RPMI8226 (cell line): ENCODE results near the gene CDC7.

Source experiments
- DNase-seq: peaks from one replicate; pipeline ENCODE4 v3.0.0-alpha.2; 2015

CDC7 gene

DNA sequence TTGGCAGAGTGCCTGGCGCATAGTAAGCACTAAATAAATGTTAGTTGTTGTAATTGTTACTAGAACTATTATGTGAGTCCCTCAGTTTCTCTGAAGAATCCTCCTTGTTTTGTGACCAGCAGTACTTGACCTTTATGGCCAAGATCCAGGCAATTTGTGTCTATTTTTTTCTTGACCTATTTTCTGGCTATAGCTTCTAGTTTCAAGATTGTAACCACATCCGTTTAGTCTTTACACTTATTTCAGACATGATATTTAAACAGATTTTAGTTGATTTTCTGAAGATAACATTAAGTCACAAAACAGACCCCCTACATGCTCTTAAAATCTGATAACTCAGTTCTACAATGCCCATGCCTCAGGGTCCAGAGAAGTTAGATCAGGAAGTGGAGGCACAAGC lies 50.3 kb downstream of the CDC7 start:
- DNase-seq = no peak

DNA sequence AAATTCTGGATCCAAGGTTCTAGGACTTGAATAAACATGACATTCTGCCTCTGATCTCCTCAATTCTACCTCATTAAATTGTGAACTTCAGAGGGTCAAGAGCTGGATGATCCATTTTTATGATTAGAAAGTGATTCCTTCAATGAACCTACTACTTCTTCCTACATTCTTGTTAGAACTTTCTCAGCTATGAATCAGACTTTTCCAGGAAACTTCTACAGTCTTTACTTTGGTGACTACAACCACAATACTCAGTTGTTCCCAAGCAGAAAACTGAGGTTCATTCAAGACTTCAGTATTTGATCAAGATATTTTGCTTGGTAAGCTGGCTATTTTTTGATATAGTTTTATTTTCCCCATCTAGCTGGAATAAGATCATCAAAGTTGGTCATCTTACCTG lies 51.4 kb downstream of the CDC7 start:
- no peak for DNase-seq

DNA sequence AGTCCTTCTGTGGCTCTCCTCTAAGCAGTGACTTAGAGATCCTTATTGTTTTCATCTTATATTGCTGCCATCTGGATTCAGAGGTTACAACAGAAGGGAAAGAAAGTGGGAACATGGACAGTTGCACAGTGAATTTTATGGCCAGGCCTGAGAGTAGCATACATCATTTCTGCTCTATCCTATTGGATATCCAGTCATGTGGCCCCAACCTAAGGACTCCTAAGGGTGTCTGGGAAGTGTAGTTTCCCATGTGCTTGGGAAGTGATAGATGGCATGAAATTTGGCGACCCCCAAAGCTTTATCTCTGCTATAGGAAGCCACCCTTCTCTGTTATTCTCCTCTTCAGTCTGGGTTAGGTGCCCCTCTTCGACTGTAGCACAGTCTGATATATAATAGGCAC lies 51.9 kb downstream of the CDC7 start:
- DNase-seq = no peak

GRCh38 chr1:91553177-91553591 lies 52.5 kb downstream of the CDC7 start:
- no peak for DNase-seq

GRCh38 chr1:91555074-91555730 lies 54.6 kb downstream of the CDC7 start:
- DNase-seq = no peak

- no peak for DNase-seq
These were observed 55.3 kb downstream of the CDC7 start for GRCh38 chr1:91555821-91556531.

DNA sequence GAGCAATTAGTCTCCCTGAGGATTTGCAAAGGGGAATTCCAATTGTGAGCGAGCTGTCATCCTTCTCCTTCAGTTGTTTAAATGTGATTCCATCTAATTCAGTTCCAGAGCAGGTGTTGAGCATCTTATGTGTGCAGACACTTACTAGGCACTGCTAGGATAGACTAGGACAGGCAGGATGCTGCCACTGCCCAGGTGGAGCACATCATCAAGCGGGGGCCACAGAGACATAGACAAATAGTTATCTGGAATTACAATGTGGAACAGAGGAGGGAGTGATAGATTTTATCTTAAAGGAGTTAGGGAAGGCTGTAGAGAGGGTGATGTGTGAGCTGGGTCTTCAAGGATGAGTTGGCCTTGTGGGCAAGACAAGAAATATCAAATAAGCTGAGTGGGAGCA lies 55.9 kb downstream of the CDC7 start:
- no peak for DNase-seq

DNA sequence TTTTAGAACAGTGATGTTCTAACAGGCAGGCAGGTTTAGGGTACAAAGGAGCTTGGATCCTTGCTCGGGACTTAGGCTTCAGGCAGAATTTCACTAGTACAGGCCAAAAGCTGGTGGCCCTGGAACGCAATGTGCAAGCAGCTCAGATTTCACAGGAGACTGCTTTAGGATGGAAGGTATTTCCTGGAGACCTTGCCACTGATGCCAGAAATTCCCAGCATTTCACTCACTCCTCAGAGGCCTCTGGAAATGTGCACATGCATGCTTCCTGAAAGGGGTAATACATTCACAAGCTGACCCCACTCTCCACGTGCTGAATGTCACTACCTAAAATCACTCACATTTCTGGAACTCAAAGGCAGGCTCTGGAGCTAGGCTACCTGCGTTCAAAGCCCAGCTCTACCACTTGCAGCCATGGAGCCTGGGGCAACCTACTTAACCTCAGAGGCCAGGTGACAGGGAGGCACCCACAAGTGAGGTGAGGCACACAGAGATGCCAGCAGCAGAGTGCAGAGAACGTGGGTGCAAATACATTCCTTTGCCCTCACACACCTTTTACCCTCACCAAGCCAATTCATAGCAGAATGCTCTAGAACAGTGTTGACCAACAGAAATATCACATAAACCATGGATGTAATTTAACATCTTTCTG lies 56.5 kb downstream of the CDC7 start:
- no peak for DNase-seq

GRCh38 chr1:91557826-91558225 lies 57.2 kb downstream of the CDC7 start:
- DNase-seq = no peak

DNA sequence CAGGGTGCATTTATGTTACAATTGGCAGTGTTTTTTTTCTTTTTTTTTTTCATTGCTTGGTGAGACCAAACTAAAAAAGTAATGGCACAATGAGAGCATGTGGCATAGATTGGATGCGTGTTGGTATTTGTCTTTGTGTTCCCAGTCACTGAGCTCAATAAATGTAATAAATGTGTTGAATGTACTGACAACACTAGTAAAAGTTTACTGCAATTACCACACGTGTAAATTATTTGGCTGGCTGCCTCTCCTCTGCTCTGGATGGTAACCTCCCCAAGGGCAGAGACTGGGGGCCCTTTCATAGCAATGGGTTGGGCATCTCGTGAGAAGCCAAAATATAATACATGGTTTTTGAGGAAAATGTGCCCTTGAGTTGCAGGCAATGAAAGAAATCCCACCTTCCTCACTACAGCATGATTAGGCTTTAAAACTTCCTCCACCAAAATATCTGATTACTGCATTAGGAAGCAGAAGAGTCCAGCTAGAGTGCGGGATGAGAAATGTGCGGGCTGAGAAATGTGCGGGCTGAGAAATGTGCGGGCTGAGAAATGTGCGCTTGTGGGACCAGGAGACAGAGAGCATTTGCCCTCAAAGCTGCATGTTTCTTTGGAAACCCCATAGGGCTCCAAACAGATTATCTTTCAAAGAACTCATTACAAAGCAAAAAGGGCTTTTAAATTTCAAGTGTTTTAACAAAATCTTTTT lies 58.5 kb downstream of the CDC7 start:
- no peak for DNase-seq

- DNase-seq = no peak
These were observed 59.4 kb downstream of the CDC7 start for GRCh38 chr1:91559838-91560565.

GRCh38 chr1:91564888-91565701 lies 64.4 kb downstream of the CDC7 start:
- no peak for DNase-seq

DNA sequence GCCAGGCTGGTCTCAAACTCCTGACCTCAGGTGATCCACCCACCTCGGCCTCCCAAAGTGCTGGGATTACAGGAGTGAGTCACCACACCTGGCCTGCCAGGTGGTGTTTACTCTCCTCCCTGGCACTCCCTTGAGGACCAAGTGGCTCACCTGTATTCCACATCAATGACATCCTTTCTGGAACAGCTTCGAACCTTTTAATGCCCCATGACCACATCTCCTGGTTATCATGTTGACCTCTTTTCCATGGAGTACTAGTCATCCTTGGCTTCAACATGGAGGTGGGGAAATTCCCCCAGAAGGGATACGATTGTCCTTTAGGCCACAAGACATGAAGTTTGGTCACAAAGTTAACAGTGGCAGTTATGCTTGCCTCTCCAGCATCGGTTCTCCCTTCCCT lies 66.9 kb downstream of the CDC7 start:
- DNase-seq = no peak

GRCh38 chr1:91568261-91568660 lies 67.6 kb downstream of the CDC7 start:
- no peak for DNase-seq

DNA sequence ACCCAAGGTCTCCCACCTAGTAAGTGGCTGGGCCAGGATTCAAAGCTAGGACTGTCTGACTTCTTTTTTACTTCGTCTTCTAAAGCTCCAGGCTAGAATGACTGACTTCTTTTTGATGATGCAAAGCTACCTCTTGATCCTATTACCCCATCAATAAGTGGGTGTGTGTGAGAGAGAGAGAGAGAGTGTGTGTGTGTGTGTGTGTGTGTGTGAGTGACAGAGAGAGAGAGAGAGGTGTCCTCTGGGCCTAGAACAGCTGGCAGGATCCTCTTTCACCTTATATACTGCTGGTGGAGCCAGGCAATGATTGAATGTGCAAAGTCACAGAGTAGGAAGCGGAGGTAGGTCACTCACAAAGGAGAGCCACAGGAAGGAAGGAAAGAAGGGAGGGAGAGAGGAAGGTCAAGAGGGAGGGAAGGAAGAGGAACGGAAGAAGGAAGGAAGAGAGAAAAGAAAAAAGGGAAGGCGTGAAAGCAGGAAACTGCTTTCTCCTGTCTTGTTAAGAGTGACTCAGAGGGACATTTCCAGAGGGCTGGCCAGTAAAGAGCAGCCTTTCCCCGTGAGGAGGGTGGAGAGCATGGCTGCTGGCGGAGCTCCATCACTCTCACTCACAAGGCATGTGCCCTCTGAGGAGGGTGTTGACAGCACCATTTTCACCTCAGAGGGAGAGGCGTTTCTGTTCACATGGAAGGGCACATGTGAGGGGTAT lies 68.9 kb downstream of the CDC7 start:
- no peak for DNase-seq

- no peak for DNase-seq
These were observed 69.4 kb downstream of the CDC7 start for GRCh38 chr1:91570120-91570448.

DNA sequence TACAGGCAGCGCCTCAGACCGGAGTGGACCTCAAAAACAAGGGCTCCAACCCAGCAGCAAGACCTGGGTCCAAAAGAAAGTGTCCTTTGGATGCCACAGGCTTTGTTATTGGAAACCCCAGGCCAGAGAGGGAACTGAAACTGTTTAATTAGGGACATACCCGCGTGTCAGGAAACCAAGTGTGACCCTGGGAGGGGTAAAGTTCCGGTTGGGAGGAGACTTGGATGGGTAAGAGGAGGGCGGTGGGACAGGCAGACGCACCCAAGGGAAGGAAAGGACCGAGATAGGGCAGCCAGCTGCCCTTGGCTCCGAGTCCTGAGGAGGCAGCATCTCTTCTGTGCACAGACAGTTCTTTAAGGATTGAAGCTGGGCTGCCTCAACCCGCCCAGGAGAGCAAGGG lies 71.4 kb downstream of the CDC7 start:
- peak; percentile 65 for DNase-seq
